BE2C (cell line): ENCODE measurements around the gene PLXNA1. TPM values are rescaled to one million over a fixed set of nuclear protein-coding genes. Genes with fewer than 3 reads are reported as not detected.
A peak's percentile ranks its signal among the peaks of the same experiment; 100 is the strongest.

Experiments
- DNase-seq: peaks from one replicate; pipeline ENCODE4 v3.0.0-alpha.2; 2020
- H3K27me3 ChIP-seq: fragments of 250-450 bp; sonication (Bioruptor Pico); 2 replicates; pipeline ENCODE4 v1.5.1; 2020; ENCODE audit warnings: mild to moderate bottlenecking
- H3K36me3 ChIP-seq: fragments of 250-450 bp; sonication (Bioruptor Pico); 2 replicates; pipeline ENCODE4 v1.5.1; 2020; ENCODE audit warnings: mild to moderate bottlenecking
- H3K4me1 ChIP-seq: fragments of 250-450 bp; sonication (Bioruptor Pico); 2 replicates; pipeline ENCODE4 v1.5.1; 2020
- H3K4me3 ChIP-seq: 2 replicates; pipeline ENCODE4 v1.5.1; 2011; ENCODE audit warnings: low read depth, low read length
- H3K9me3 ChIP-seq: fragments of 250-450 bp; sonication (Bioruptor Pico); 2 replicates; pipeline ENCODE4 v1.5.1; 2020
- polyA plus RNA-seq: library from polyadenylated mRNA; unstranded; fragments of >200 nt; gene quantifications from one replicate; pipeline ENCODE4 v1.2.1, GENCODE V29; 2012; ENCODE audit warnings: low read depth, missing spikeins; ENCODE audit not compliant: insufficient read length, insufficient read depth
- TF ChIP-seq, protein P1 (sequence below): IDR thresholded peaks from 2 replicates; pipeline ENCODE4 v1.5.1; 2012; ENCODE audit warnings: mild to moderate bottlenecking, low read depth, low read length

PLXNA1 gene
- polyA plus RNA-seq, result 261 TPM

DNA sequence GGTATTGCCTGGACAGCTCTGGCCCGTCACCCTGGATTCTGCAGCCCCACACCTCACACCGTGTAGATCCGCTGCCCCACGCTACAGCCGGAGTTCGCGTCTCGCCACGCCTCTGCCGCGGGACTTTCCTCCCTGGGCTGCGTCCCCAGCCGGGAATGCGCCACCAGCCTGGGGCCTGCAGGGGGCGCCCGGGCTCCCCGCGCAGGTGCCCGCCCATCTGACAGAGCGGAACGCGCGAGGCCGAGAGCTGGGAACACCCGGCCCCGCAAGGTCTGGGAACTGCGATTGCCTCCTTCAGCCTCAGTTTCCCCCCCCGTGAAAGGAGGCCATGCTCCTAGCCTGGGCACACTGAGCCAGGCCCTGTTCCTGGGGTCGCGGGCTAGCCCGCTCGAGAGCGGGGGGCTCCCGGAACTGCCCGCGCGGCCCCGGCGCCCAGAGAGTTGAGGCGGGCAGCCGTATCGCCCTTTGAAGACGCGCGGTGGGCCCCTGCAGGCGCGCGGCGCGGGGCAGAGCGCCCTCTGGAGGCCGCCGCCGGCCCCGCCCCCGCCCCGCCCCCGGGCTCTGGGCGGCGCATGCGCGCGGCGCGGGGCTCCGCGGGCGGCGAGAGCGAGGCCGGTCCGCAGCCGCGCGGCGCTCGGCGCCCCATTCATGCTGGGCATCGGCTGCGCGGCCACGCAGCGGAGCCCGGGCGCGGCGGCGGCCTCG, at the start of gene PLXNA1:
Gene PLXNA1, plus strand, starts transcription at position 645 of the 705 bp plus-strand sequence. CDS start 5,479 bp downstream, outside the sequence.
- peak; percentile 82 for DNase-seq
- Histone ChIP-seq H3K4me3 (peak within 1 kb of the TSS; percentile 83), H3K9me3 (no peaks in the 10 kb centered on the region; the same call in 1 of the 2 replicates), H3K36me3 (no peaks in the 10 kb centered on the region), H3K4me1 (peaks cover 22% of the 10 kb centered on the region), H3K27me3 (0 out of 2 replicates have a peak, but pooled peaks cover 3% of the 10 kb centered on the region)
- TF ChIP-seq, protein P1, sequence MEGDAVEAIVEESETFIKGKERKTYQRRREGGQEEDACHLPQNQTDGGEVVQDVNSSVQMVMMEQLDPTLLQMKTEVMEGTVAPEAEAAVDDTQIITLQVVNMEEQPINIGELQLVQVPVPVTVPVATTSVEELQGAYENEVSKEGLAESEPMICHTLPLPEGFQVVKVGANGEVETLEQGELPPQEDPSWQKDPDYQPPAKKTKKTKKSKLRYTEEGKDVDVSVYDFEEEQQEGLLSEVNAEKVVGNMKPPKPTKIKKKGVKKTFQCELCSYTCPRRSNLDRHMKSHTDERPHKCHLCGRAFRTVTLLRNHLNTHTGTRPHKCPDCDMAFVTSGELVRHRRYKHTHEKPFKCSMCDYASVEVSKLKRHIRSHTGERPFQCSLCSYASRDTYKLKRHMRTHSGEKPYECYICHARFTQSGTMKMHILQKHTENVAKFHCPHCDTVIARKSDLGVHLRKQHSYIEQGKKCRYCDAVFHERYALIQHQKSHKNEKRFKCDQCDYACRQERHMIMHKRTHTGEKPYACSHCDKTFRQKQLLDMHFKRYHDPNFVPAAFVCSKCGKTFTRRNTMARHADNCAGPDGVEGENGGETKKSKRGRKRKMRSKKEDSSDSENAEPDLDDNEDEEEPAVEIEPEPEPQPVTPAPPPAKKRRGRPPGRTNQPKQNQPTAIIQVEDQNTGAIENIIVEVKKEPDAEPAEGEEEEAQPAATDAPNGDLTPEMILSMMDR, result peak; percentile 72

DNA sequence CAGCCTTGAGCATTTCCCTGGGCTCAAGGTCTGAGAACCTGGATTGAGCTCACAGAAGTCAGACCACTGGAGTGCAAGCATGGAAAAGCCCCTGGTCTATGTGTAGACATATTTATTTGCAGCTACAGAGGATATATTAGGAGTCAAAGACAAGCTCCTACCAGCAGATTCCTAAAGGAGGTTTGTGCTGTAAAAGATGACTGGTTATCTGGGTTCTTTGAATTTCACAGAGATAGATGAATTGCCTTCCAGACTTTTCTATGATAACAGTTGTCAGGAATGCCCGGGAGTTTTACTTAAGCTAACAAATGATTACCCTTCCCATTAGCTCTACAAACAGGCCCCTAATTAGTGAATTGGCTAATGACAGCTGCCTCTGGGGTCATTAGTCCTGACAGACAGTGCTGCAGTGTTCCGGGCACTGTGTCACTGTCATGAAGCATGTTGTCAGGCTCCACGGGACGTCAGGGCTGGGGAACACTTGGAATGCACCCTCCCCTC, 48.8 kb upstream of the PLXNA1 start:
- no peaks in the 10 kb centered on the region for H3K9me3 ChIP-seq
- no peak overlapping the region for H3K4me3 ChIP-seq
- H3K4me1 ChIP-seq, result peaks cover 40% of the 10 kb centered on the region
- no peaks in the 10 kb centered on the region for H3K27me3 ChIP-seq
- TF ChIP-seq, protein P1, result no peak
- no peak for DNase-seq
- no peaks in the 10 kb centered on the region for H3K36me3 ChIP-seq

DNA sequence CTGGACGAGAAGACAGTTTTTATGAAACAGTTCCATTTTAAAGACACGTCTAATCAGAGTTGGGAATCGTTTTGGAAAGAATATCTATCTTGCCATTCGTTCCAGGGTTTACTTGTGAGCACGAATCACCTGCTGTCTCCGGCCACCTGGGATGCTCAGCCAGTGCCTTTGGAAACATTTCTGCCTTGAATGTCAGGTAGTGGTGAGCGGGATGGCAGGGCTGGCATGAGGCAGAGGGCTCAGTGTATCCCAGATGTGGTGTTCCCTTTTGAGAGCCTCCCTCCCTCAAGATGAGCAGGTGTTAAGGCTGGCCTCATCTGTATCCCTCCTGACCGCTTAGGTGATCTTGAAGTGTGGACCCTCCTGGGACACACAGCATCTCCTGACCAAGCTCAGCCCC, 47.9 kb upstream of the PLXNA1 start:
- no peaks in the 10 kb centered on the region for H3K36me3 ChIP-seq
- no peak overlapping the region for H3K4me3 ChIP-seq
- H3K4me1 ChIP-seq, result peaks cover 39% of the 10 kb centered on the region
- no peaks in the 10 kb centered on the region for H3K9me3 ChIP-seq
- H3K27me3 ChIP-seq, result no peaks in the 10 kb centered on the region
- no peak for DNase-seq
- TF ChIP-seq, protein P1, result no peak

- Histone ChIP-seq H3K9me3 (no peaks in the 10 kb centered on the region), H3K4me3 (no peak overlapping the region), H3K4me1 (peaks cover 38% of the 10 kb centered on the region), H3K36me3 (no peaks in the 10 kb centered on the region), H3K27me3 (no peaks in the 10 kb centered on the region)
- no peak for DNase-seq
- TF ChIP-seq, protein P1, result no peak
These were observed 47.0 kb upstream of the PLXNA1 start for GRCh38 chr3:126935756-126936509.

- no peaks in the 10 kb centered on the region for H3K36me3 ChIP-seq
- H3K9me3 ChIP-seq, result no peaks in the 10 kb centered on the region
- TF ChIP-seq, protein P1, result no peak
- no peak for DNase-seq
- peak overlapping the region; percentile 23; the same call in 1 of the 2 replicates for H3K4me3 ChIP-seq
- H3K27me3 ChIP-seq, result no peaks in the 10 kb centered on the region
- peaks cover 38% of the 10 kb centered on the region for H3K4me1 ChIP-seq
These were observed 46.0 kb upstream of the PLXNA1 start for GRCh38 chr3:126936853-126937425.
